Endometrial microvascular endothelial cells (primary cell): ENCODE data around the gene MINDY1. TPM values are rescaled to one million over a fixed set of nuclear protein-coding genes. Genes with fewer than 3 reads are reported as not detected.

Experiments
- in situ Hi-C: cut with HindIII; loops from 2 replicates; pipeline ENCODE4 v1.10.0; 2017; ENCODE audit warnings: low sequenced_read_pairs, low pct_unique_long_range_greater_than_20kb; ENCODE audit errors: inconsistent ontology term
- total RNA-seq: library from RNA; depleted of rRNA; stranded (reverse); fragments of >200 nt; gene quantifications from one replicate; pipeline ENCODE4 v1.2.3, GENCODE V29; 2015; ENCODE audit errors: inconsistent ontology term

Gene MINDY1
- total RNA-seq, 1 donor from 2014 or later, result 9.4 TPM

GRCh38 chr1:150997126-150997872, 9.4 kb downstream of the MINDY1 start:
- in situ Hi-C loops, result no loop called here

- in situ Hi-C loops, result no loop called here
Measured at GRCh38 chr1:150995896-150996295, 10.8 kb downstream of the MINDY1 start.

- in situ Hi-C loops, result no loop called here
Measured at GRCh38 chr1:150995460-150995859, 11.2 kb downstream of the MINDY1 start.

GRCh38 chr1:150994248-150994647, 12.5 kb downstream of the MINDY1 start:
- in situ Hi-C loops, result no loop called here

GRCh38 chr1:150992626-150993025, 14.1 kb downstream of the MINDY1 start:
- in situ Hi-C loops, result no loop called here

GRCh38 chr1:150987924-150988323, 18.8 kb downstream of the MINDY1 start:
- in situ Hi-C loops, result no loop called here

- in situ Hi-C loops, result no loop called here
Measured at GRCh38 chr1:150985179-150985825, 21.4 kb downstream of the MINDY1 start.

- in situ Hi-C loops, result no loop called here
Measured at GRCh38 chr1:150981805-150982712, 24.6 kb downstream of the MINDY1 start, which contains the start of gene ANXA9. Gene ANXA9 (plus strand): TSS chr1:150982292. CDS start chr1:150983106, 814 bp downstream.

- in situ Hi-C loops, result no loop called here
Measured at GRCh38 chr1:150981177-150981804, 25.4 kb downstream of the MINDY1 start.

GRCh38 chr1:150979092-150980056, 27.3 kb downstream of the MINDY1 start:
- in situ Hi-C loops, result no loop called here

GRCh38 chr1:150976879-150977694, 29.6 kb downstream of the MINDY1 start:
- in situ Hi-C loops, result no loop called here

GRCh38 chr1:150976401-150976821, 30.3 kb downstream of the MINDY1 start:
- in situ Hi-C loops, result no loop called here

GRCh38 chr1:150974580-150975478, 31.9 kb downstream of the MINDY1 start, which contains the start of gene CERS2:
Gene CERS2 (minus strand): TSS chr1:150974835. CDS start chr1:150969090, 5,745 bp downstream.
- in situ Hi-C loops, result no loop called here

- in situ Hi-C loops, result no loop called here
Measured at GRCh38 chr1:150973836-150974579, 32.7 kb downstream of the MINDY1 start.

GRCh38 chr1:150973258-150973835, 33.4 kb downstream of the MINDY1 start:
- in situ Hi-C loops, result no loop called here
